HFF-Myc (cell line): ENCODE data around the gene BPI.
A peak's percentile ranks its signal among the peaks of the same experiment; 100 is the strongest.

Experiments used
- DNase-seq: peaks from one replicate; pipeline ENCODE4 v3.0.0-alpha.2; 2011; ENCODE audit warnings: low read depth; ENCODE audit errors: extremely low read depth
- H3K4me3 ChIP-seq: replicated peaks from 2 replicates; pipeline ENCODE4 v1.5.1; 2011; ENCODE audit warnings: low read depth, mild to moderate bottlenecking, control low read depth, low read length
- CTCF ChIP-seq: IDR thresholded peaks from 2 replicates; pipeline ENCODE4 v1.5.1; 2012; ENCODE audit warnings: mild to moderate bottlenecking, low read depth, low read length, control low read depth; ENCODE audit errors: missing control alignments

Gene BPI

GRCh38 chr20:38317422-38317821 lies 13.5 kb downstream of the BPI start:
- TF ChIP-seq CTCF, result no peak
- H3K4me3 ChIP-seq, result no peak overlapping the region
- DNase-seq, result no peak

- H3K4me3 ChIP-seq, result no peak overlapping the region
- no peak for DNase-seq
- TF ChIP-seq CTCF, result no peak
Observed at GRCh38 chr20:38320221-38320620, 16.3 kb downstream of the BPI start.

GRCh38 chr20:38321959-38322598 lies 18.1 kb downstream of the BPI start:
- TF ChIP-seq CTCF, result peak; percentile 67
- no peak for DNase-seq
- H3K4me3 ChIP-seq, result no peak overlapping the region

- DNase-seq, result no peak
- no peak for TF ChIP-seq CTCF
- H3K4me3 ChIP-seq, result no peak overlapping the region
Observed at GRCh38 chr20:38324159-38324558, 20.2 kb downstream of the BPI start.

- no peak overlapping the region for H3K4me3 ChIP-seq
- no peak for DNase-seq
- no peak for TF ChIP-seq CTCF
Observed at GRCh38 chr20:38325167-38325566, 21.2 kb downstream of the BPI start.

- no peak for DNase-seq
- TF ChIP-seq CTCF, result no peak
Observed at GRCh38 chr20:38325905-38326304, 21.9 kb downstream of the BPI start.

GRCh38 chr20:38326309-38326708 lies 22.4 kb downstream of the BPI start:
- no peak for TF ChIP-seq CTCF
- no peak overlapping the region for H3K4me3 ChIP-seq
- DNase-seq, result no peak

More at GRCh38 chr20:38325905-38326304, 21.9 kb downstream of the BPI start:
- no peak overlapping the region for H3K4me3 ChIP-seq
